WTC11 (cell line): ENCODE results near the gene STUM.

ENCODE experiments used
- NR1H2 ChIP-seq: sonication (generic); formaldehyde crosslinking; IDR thresholded peaks from 2 replicates; pipeline ENCODE4 v1.9.0; 2021; ENCODE audit warnings: mild to moderate bottlenecking, moderate library complexity, missing genetic modification reagents
- NR2C2 ChIP-seq: sonication (generic); formaldehyde crosslinking; IDR thresholded peaks from 2 replicates; pipeline ENCODE4 v1.8.0; 2022; ENCODE audit warnings: mild to moderate bottlenecking, missing genetic modification reagents
- RELA ChIP-seq: sonication (generic); formaldehyde crosslinking; IDR thresholded peaks from 2 replicates; pipeline ENCODE4 v1.8.1; 2022; ENCODE audit warnings: missing genetic modification reagents, mild to moderate bottlenecking, borderline replicate concordance
- SP1 ChIP-seq: sonication (generic); formaldehyde crosslinking; conservative IDR thresholded peaks from 2 replicates; pipeline ENCODE4 v1.8.1; 2022; ENCODE audit warnings: missing genetic modification reagents
- TF ChIP-seq, protein P1 (sequence below): fragments of 250-450 bp; sonication (Bioruptor Pico); IDR thresholded peaks from 2 replicates; pipeline ENCODE4 v1.9.0; 2021; ENCODE audit warnings: mild to moderate bottlenecking
- TF ChIP-seq, protein P2 (sequence below): fragments of 200-600 bp; IDR thresholded peaks from 2 replicates; pipeline ENCODE4 v1.8.0; 2022; ENCODE audit warnings: antibody characterized with exemption
- TF ChIP-seq, protein P3 (sequence below): sonication (generic); formaldehyde crosslinking; IDR thresholded peaks from 2 replicates; pipeline ENCODE4 v1.8.0; 2023; ENCODE audit warnings: missing genetic modification reagents
- TF ChIP-seq, protein P4 (sequence below): sonication (generic); formaldehyde crosslinking; IDR thresholded peaks from 2 replicates; pipeline ENCODE4 v1.8.1; 2023; ENCODE audit warnings: mild to moderate bottlenecking, missing genetic modification reagents

DNA sequence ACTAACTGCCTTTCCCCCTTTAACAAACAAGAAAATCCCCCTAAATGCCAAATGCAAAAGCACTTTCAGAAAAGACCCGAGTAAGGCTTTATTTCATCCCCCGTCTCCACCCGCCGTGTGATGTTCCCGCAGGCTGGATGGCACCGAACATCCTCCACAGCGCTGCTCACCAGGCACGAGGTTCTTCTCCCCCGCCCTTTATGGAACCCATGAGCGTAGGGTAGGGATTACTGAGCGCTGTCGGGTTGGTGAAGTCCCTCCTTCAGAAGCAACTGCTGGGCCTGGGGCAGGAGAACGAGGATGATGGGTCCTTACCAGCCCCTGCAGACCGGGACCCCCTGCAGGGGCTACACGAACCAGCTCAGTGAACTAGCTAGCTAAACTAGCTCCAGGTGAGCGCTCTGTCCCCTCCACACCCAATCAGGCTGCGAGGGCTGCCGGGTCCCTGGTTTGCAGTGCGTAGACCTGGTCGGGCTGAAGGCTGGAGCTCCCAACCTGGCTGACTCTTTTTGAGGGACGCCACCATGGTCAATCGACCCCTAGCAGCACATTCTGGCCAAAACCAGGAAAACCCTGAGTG is 110.1 kb downstream of the STUM start:
- TF ChIP-seq, protein P1, sequence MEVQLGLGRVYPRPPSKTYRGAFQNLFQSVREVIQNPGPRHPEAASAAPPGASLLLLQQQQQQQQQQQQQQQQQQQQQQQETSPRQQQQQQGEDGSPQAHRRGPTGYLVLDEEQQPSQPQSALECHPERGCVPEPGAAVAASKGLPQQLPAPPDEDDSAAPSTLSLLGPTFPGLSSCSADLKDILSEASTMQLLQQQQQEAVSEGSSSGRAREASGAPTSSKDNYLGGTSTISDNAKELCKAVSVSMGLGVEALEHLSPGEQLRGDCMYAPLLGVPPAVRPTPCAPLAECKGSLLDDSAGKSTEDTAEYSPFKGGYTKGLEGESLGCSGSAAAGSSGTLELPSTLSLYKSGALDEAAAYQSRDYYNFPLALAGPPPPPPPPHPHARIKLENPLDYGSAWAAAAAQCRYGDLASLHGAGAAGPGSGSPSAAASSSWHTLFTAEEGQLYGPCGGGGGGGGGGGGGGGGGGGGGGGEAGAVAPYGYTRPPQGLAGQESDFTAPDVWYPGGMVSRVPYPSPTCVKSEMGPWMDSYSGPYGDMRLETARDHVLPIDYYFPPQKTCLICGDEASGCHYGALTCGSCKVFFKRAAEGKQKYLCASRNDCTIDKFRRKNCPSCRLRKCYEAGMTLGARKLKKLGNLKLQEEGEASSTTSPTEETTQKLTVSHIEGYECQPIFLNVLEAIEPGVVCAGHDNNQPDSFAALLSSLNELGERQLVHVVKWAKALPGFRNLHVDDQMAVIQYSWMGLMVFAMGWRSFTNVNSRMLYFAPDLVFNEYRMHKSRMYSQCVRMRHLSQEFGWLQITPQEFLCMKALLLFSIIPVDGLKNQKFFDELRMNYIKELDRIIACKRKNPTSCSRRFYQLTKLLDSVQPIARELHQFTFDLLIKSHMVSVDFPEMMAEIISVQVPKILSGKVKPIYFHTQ (CRISPR knock-in tag), result no peak
- TF ChIP-seq, protein P2, sequence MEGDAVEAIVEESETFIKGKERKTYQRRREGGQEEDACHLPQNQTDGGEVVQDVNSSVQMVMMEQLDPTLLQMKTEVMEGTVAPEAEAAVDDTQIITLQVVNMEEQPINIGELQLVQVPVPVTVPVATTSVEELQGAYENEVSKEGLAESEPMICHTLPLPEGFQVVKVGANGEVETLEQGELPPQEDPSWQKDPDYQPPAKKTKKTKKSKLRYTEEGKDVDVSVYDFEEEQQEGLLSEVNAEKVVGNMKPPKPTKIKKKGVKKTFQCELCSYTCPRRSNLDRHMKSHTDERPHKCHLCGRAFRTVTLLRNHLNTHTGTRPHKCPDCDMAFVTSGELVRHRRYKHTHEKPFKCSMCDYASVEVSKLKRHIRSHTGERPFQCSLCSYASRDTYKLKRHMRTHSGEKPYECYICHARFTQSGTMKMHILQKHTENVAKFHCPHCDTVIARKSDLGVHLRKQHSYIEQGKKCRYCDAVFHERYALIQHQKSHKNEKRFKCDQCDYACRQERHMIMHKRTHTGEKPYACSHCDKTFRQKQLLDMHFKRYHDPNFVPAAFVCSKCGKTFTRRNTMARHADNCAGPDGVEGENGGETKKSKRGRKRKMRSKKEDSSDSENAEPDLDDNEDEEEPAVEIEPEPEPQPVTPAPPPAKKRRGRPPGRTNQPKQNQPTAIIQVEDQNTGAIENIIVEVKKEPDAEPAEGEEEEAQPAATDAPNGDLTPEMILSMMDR, result no peak
- TF ChIP-seq NR1H2 (CRISPR knock-in tag), result no peak
- TF ChIP-seq, protein P3, sequence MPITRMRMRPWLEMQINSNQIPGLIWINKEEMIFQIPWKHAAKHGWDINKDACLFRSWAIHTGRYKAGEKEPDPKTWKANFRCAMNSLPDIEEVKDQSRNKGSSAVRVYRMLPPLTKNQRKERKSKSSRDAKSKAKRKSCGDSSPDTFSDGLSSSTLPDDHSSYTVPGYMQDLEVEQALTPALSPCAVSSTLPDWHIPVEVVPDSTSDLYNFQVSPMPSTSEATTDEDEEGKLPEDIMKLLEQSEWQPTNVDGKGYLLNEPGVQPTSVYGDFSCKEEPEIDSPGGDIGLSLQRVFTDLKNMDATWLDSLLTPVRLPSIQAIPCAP (CRISPR knock-in tag), result no peak
- TF ChIP-seq NR2C2 (CRISPR knock-in tag), result no peak
- TF ChIP-seq, protein P4, sequence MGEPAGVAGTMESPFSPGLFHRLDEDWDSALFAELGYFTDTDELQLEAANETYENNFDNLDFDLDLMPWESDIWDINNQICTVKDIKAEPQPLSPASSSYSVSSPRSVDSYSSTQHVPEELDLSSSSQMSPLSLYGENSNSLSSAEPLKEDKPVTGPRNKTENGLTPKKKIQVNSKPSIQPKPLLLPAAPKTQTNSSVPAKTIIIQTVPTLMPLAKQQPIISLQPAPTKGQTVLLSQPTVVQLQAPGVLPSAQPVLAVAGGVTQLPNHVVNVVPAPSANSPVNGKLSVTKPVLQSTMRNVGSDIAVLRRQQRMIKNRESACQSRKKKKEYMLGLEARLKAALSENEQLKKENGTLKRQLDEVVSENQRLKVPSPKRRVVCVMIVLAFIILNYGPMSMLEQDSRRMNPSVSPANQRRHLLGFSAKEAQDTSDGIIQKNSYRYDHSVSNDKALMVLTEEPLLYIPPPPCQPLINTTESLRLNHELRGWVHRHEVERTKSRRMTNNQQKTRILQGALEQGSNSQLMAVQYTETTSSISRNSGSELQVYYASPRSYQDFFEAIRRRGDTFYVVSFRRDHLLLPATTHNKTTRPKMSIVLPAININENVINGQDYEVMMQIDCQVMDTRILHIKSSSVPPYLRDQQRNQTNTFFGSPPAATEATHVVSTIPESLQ (CRISPR knock-in tag), result no peak
- TF ChIP-seq SP1 (CRISPR knock-in tag), result no peak
- no peak for TF ChIP-seq RELA (CRISPR knock-in tag)
